Tibial artery (tissue), 4 donors: ENCODE measurements around the gene CD34.

Source experiments
- DNase-seq, 2 donors: peaks; one replicate each; pipeline ENCODE4 v3.0.0-alpha.2; 2019
- H3K27ac ChIP-seq, 2 donors: fragments of 200-600 bp; sonication (generic) in 1 of 2; 1 replicate in 1 of 2; 2 replicates in 1 of 2; pipeline ENCODE4 v1.5.1; 2018 to 2019; ENCODE audit warnings: mild to moderate bottlenecking in 1 of 2
- H3K27me3 ChIP-seq, 2 donors: fragments of 200-600 bp; sonication (generic) in 1 of 2; one replicate each; pipeline versions ENCODE4 v1.5.1 to v1.6.0; 2016 to 2019
- H3K36me3 ChIP-seq, 3 donors: fragments of 200-600 bp; sonication (generic) in 2 of 3; one replicate each; pipeline ENCODE4 v1.5.1; 2016 to 2019; ENCODE audit warnings: mild to moderate bottlenecking in 2 of 3
- H3K4me1 ChIP-seq, 4 donors: fragments of 200-600 bp; sonication (generic) in 2 of 4; 1 replicate in 3 of 4; 2 replicates in 1 of 4; pipeline ENCODE4 v1.5.1; 2016 to 2019
- H3K4me3 ChIP-seq, 2 donors: fragments of 200-600 bp; sonication (generic) in 1 of 2; 1 replicate in 1 of 2; 2 replicates in 1 of 2; pipeline ENCODE4 v1.5.1; 2018 to 2019; ENCODE audit warnings: mild to moderate bottlenecking in 2 of 2
- H3K9me3 ChIP-seq, 3 donors: fragments of 200-600 bp; sonication (generic) in 1 of 3; one replicate each; pipeline ENCODE4 v1.5.1; 2016 to 2019
- CTCF ChIP-seq, 2 experiments: fragments of 200-600 bp in 1 of 2; fragments of 450-650 bp in 1 of 2; IDR thresholded peaks; one replicate each; pipeline ENCODE4 v1.5.1; 2017 to 2019; ENCODE audit warnings: antibody characterized with exemption in 2 of 2, mild to moderate bottlenecking in 1 of 2, moderate library complexity in 1 of 2
- intact Hi-C: fragments of 100-400 bp; cut with DNase I; formaldehyde crosslinking; loops from one replicate; pipeline ENCODE4 v1.15.0; 2023; ENCODE audit warnings: low total_unique reads

CD34 gene

GRCh38 chr1:207910591-207911354 lies at the start of gene CD34:
CD34 (minus strand) TSS chr1:207911125; CDS start chr1:207911080, 45 bp downstream.
- intact Hi-C loops: no loop called here
- Histone ChIP-seq H3K36me3 (no peaks in the 10 kb centered on the region), H3K27ac (peak within 1 kb of the TSS; percentile 25 to 71), H3K4me1 (peaks cover 0 to 13% (median 7%) of the 10 kb centered on the region in 4 donors), H3K9me3 (no peaks in the 10 kb centered on the region), H3K27me3 (peaks cover 0 to 7% of the 10 kb centered on the region in 2 donors), H3K4me3 (peak within 1 kb of the TSS; percentile 53 to 56)
- no peak for TF ChIP-seq CTCF (IDR thresholded peaks at IDR 0.05)
- peak; percentile 53 to 74 for DNase-seq

- H3K9me3 ChIP-seq: no peaks in the 10 kb centered on the region
- H3K4me1 ChIP-seq: peaks cover 0 to 47% (median 35%) of the 10 kb centered on the region in 4 donors
- H3K27me3 ChIP-seq: no peaks in the 10 kb centered on the region
- no peaks in the 10 kb centered on the region for H3K36me3 ChIP-seq
- peak overlapping the region; percentile 88 to 96 for H3K27ac ChIP-seq
- intact Hi-C loops: loop anchor here (5.0 kb wide), 1 partner anchor 133 kb away; no protein-coding TSS in a partner anchor
- H3K4me3 ChIP-seq: no peak overlapping the region
- TF ChIP-seq CTCF (IDR thresholded peaks at IDR 0.05): no peak
- DNase-seq: no peak
Measured at GRCh38 chr1:207960346-207960745, 49.4 kb upstream of the CD34 start.

GRCh38 chr1:207959910-207960309 lies 49.0 kb upstream of the CD34 start:
- peaks cover 0 to 47% (median 35%) of the 10 kb centered on the region in 4 donors for H3K4me1 ChIP-seq
- intact Hi-C loops: loop anchor here (5.0 kb wide), 1 partner anchor 133 kb away; no protein-coding TSS in a partner anchor
- H3K27me3 ChIP-seq: no peaks in the 10 kb centered on the region
- TF ChIP-seq CTCF (IDR thresholded peaks at IDR 0.05): no peak
- no peaks in the 10 kb centered on the region for H3K36me3 ChIP-seq
- peak overlapping the region; percentile 57 to 65 for H3K4me3 ChIP-seq
- H3K9me3 ChIP-seq: no peaks in the 10 kb centered on the region
- peak overlapping the region; percentile 88 to 96 for H3K27ac ChIP-seq
- no peak for DNase-seq

GRCh38 chr1:207959141-207959825 lies 48.4 kb upstream of the CD34 start:
- Histone ChIP-seq H3K36me3 (no peaks in the 10 kb centered on the region), H3K9me3 (no peaks in the 10 kb centered on the region), H3K27ac (peak overlapping the region; percentile 88 to 96), H3K4me3 (peak overlapping the region; percentile 57 to 65), H3K4me1 (peaks cover 0 to 46% (median 33%) of the 10 kb centered on the region in 4 donors), H3K27me3 (no peaks in the 10 kb centered on the region)
- DNase-seq: peak; percentile 85 to 94
- intact Hi-C loops: no loop called here
- TF ChIP-seq CTCF (IDR thresholded peaks at IDR 0.05): no peak

GRCh38 chr1:207958376-207959139 lies 47.6 kb upstream of the CD34 start:
- H3K36me3 ChIP-seq: no peaks in the 10 kb centered on the region
- peak overlapping the region; percentile 88 to 96 for H3K27ac ChIP-seq
- no peak for DNase-seq
- intact Hi-C loops: no loop called here
- H3K9me3 ChIP-seq: no peaks in the 10 kb centered on the region
- H3K4me1 ChIP-seq: peaks cover 0 to 39% (median 27%) of the 10 kb centered on the region in 4 donors
- H3K27me3 ChIP-seq: no peaks in the 10 kb centered on the region
- no peak for TF ChIP-seq CTCF (IDR thresholded peaks at IDR 0.05)
- H3K4me3 ChIP-seq: peak overlapping the region; percentile 57 to 65
